Thoracic aorta endothelial cell (primary cell): Measurements from ENCODE around the gene NYNRIN. TPM values are rescaled to one million over a fixed set of nuclear protein-coding genes. Genes with fewer than 3 reads are reported as not detected.

Source experiments
- small RNA-seq: library from RNA; depleted of rRNA; stranded (forward); fragments of <200 nt; gene quantifications from one replicate; pipeline ENCODE3, GENCODE V24; 2012
- total RNA-seq: library from RNA; depleted of rRNA; stranded (reverse); fragments of >200 nt; gene quantifications from 2 replicates; pipeline ENCODE4 v1.2.3, GENCODE V29; 2012

NYNRIN gene
- total RNA-seq: 11.7 and 12.9 TPM in 2 replicates

DNA sequence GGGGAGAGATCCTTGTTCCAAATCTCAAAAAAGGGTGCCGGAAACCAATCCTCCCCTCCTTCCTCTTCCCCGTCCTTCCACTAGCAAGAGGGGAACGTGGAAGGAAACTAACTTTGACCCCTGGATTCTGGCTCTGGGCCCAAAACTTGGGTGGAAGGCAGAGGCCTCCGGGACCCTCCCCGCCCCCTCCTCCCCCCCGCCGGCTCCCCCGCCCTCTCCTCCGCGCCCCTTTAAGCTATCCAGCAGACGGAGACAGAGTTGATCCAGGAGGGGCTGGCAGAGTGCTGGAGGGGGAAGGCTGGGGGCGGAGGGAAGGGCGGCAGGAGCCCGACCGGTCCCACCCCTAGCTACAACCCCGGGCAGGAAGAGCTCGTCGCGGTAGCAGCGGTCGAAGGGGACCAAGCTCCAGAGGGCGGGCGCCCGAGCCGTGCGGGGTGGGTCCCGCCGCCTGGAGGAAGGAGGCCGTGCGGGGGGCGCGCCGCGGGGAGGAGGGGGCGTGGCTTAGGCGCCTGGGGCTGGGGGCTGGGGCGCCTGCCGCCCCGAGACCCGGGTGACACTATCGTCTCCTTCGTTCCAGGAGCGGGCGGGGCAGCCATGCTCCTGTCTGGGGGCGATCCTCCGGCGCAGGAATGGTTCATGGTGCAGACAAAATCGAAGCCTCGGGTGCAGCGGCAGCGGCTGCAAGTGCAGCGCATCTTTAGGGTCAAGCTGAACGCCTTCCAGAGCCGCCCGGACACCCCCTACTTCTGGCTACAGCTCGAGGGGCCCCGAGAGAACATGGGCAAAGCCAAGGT, at the start of gene NYNRIN:
Gene NYNRIN, plus strand, starts transcription at position 351 of the 794 bp plus-strand sequence. Its CDS starts 244 bp downstream, at position 595.

DNA sequence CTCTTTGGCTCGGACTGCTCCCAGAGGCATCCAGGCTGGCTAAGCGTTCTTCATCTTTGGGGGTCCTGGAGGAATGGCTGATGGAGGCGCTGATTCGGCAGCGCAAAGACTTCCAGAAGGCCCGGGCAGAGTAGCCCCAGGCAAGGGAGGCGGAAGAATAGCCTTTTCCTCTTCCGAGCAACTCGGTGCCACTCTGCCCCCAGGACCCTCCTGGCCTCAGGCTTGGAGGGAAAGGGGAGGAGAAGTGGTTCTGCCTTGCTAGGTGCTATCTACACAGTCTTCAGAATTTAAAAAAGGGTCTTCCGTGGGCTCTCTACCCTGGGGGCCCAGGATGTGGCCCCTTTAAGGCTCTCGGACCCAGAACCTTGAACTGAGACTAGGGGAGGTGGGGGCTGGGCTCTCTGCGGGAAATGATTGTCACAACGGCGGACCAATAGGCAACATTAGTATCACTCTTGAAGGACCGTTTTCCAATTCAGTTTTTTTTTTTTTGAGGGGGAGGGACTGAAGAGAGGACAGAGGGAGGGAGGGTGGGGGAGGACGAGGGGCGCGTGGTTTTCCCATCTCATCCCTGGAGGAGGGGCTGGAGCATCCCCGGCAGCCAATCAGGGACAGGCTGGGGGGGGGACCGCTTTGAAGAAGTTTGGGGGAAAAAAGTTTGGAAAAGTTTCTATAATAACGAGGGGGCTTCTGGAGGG, 31.1 kb upstream of the NYNRIN start, which contains the start of gene NFATC4:
Gene NFATC4, plus strand, starts transcription at position 671 of the 698 bp plus-strand sequence. CDS start 157 bp downstream, outside the sequence.

DNA sequence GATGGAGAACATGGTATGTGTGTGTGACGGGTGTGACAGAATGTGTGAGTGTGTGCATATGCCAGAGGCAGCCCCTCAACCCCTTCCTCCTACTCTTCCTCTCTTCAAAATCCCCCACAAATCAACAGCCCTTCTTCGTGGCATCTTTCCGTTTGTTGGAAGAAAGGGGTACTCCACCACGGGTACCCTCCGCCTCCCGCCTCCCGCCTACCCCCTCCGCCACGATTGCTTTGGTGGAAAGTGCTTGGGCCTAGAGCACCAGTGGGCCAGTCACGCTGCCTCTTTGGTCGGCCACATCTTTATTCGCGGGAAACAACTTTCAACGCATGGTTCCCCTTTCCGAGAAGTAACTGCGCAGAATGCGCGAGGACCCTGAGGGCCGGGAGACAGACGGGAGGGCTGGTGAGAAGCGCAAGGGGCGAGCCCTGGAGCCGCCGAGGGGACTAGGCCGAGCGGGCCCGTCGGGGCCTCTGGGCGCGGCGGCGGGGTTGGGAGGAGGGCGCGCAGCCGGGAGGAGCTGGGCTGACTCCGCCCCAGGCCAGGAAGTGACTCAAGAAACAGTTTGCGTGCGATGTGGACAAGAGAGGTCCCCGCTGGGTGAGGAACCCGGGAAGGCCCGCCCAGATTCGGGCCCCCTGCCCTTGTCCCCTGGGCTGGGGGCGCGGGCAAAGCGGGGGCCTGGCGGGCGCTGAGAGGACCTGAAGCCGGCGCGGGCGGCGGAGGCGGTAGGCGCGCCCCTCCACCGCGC, 30.8 kb downstream of the NYNRIN start, which contains the start of the genes CBLN3 and KHNYN:
Gene CBLN3, minus strand, starts transcription at position 274 of the 748 bp plus-strand sequence. CDS start 614 bp downstream, outside the sequence.
Gene KHNYN, plus strand, starts transcription at position 560 of the 748 bp plus-strand sequence. CDS start 777 bp downstream, outside the sequence.

DNA sequence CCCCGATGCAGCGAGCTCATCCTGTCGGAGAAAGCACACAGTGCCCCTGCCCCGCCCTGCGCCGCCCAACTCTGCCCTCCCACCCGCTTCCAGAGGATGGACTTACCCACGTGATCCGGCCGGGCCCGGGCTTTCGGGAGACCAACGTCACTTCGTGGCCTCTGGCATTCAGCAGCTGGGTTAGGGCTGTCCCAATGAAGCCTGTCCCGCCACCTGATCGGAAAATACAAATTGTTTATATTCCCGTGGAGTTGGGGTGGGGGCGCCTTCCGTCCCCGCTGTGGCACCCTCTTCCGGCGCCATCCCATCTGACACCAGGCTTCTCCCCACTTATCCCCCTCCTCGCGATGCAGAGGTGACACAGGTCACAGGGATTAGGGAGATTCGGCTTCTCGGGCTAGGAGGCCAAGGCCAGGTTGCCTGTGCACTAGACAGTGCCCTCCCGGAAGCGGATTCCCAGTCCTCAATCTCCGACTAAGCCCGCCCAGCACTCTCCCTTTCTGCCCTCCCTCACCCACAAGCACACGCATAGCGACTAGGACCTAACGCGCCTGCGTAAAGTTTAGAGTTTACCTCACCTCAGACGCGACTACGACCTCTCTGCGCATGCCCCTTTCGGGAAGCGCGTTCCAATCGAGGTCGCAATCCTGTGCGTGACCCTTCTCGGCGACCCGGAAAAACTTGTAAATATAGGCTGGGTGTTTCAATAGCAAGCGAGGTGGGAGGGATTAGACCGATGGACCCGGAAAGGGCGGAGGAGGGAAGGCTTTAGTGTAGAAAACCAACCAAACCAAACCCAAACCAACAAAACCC, 43.6 kb downstream of the NYNRIN start, which contains the start of gene SDR39U1:
Gene SDR39U1, minus strand, starts transcription at position 537 of the 813 bp plus-strand sequence. Its CDS starts 7 bp downstream, at position 530.

Small RNA genes within 50 kb of the gene (small RNA-seq; reads per million reads assigned to genes)
- gene RF00026: not detected

Other genes with a start within 250 kb of the NYNRIN start
- 24.3 and 32.3 TPM in 2 replicates for gene IRF9, start 237.7 kb upstream of the NYNRIN start, total RNA-seq
- 2.3 and 8.1 TPM in 2 replicates for gene REC8, start 226.9 kb upstream of the NYNRIN start, total RNA-seq
- gene IPO4, start 210.2 kb upstream of the NYNRIN start, total RNA-seq: 53.7 and 54.7 TPM in 2 replicates
- gene TM9SF1, start 203.6 kb upstream of the NYNRIN start, total RNA-seq: 52.5 and 61.0 TPM in 2 replicates
- gene TSSK4, start 193.3 kb upstream of the NYNRIN start, total RNA-seq: 0.13 TPM in 1 of 2 replicates, not detected in the other
- 29.4 and 35.6 TPM in 2 replicates for gene CHMP4A, start 185.5 kb upstream of the NYNRIN start, total RNA-seq
- gene MDP1, start 182.9 kb upstream of the NYNRIN start, total RNA-seq: 3.2 and 6.0 TPM in 2 replicates
- 118 and 150 TPM in 2 replicates for gene NEDD8, start 166.6 kb upstream of the NYNRIN start, total RNA-seq
- gene GMPR2, start 166.1 kb upstream of the NYNRIN start, total RNA-seq: 63.4 and 67.2 TPM in 2 replicates
- 50.8 and 52.1 TPM in 2 replicates for gene TINF2, start 156.4 kb upstream of the NYNRIN start, total RNA-seq
- 1.1 and 1.2 TPM in 2 replicates for gene TGM1, start 135.8 kb upstream of the NYNRIN start, total RNA-seq
- 26.1 and 34.3 TPM in 2 replicates for gene RABGGTA, start 127.4 kb upstream of the NYNRIN start, total RNA-seq
- gene DHRS1, start 99.2 kb upstream of the NYNRIN start, total RNA-seq: 10.1 and 10.9 TPM in 2 replicates
- gene NOP9, start 99.2 kb upstream of the NYNRIN start, total RNA-seq: 31.8 and 34.1 TPM in 2 replicates
- 2.7 and 3.0 TPM in 2 replicates for gene CIDEB, start 91.0 kb upstream of the NYNRIN start, total RNA-seq
- gene LTB4R2, start 88.9 kb upstream of the NYNRIN start, total RNA-seq: 10.6 and 10.8 TPM in 2 replicates
- gene LTB4R, start 87.5 kb upstream of the NYNRIN start, total RNA-seq: 2.9 and 4.7 TPM in 2 replicates
- gene ADCY4, start 63.9 kb upstream of the NYNRIN start, total RNA-seq: 30.9 and 34.2 TPM in 2 replicates
- gene RIPK3, start 59.0 kb upstream of the NYNRIN start, total RNA-seq: 2.1 and 5.8 TPM in 2 replicates
- 12.5 and 20.2 TPM in 2 replicates for gene NFATC4, start 30.8 kb upstream of the NYNRIN start, total RNA-seq
- 1.1 and 1.6 TPM in 2 replicates for gene CBLN3, start 30.7 kb downstream of the NYNRIN start, total RNA-seq
- gene KHNYN, start 31.0 kb downstream of the NYNRIN start, total RNA-seq: 38.4 and 39.0 TPM in 2 replicates
- 15.8 and 17.9 TPM in 2 replicates for gene SDR39U1, start 43.8 kb downstream of the NYNRIN start, total RNA-seq
- not detected in 2 replicates for gene CMA1, start 109.3 kb downstream of the NYNRIN start, total RNA-seq
- gene CTSG, start 177.2 kb downstream of the NYNRIN start, total RNA-seq: not detected in 2 replicates
- gene GZMH, start 210.7 kb downstream of the NYNRIN start, total RNA-seq: not detected in 2 replicates
- gene GZMB, start 235.2 kb downstream of the NYNRIN start, total RNA-seq: not detected in 2 replicates